NCI-H82 (cell line): ENCODE results near the gene SMPD4.
"Not testable (repeated sequence)": the region's sequence is repeated elsewhere in the genome, so short reads cannot be mapped to it uniquely, and the experiment has no call there.

Experiments used
- DNase-seq: peaks from one replicate; lab custom pipeline; 2025; lab: John Stamatoyannopoulos, UW

The SMPD4 gene

GRCh38 chr2:130187859-130188792 lies 6.7 kb upstream of the SMPD4 start:
- not testable (repeated sequence) for DNase-seq

DNA sequence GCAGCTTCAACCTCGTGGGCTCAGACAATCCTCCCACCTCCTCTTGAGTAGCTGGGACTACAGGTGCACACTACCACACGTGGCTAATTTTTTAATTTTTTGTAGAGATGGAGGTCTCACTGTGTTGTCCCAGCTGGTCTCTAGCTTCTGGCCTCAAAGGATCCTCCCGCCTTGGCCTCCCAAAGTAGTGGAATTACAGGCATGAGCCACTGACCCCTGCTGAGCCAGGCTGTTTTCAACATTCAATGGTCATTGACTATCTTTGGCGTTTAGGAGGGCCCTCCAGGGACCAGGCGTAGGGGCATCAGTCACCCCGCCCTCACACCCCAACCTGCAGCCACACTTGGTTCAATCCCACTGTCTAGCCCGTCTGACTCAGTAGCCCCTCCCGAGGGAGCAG lies 5.9 kb upstream of the SMPD4 start:
- DNase-seq = no peak

- DNase-seq = no peak
These were observed 5.0 kb upstream of the SMPD4 start for GRCh38 chr2:130186391-130186790.

DNA sequence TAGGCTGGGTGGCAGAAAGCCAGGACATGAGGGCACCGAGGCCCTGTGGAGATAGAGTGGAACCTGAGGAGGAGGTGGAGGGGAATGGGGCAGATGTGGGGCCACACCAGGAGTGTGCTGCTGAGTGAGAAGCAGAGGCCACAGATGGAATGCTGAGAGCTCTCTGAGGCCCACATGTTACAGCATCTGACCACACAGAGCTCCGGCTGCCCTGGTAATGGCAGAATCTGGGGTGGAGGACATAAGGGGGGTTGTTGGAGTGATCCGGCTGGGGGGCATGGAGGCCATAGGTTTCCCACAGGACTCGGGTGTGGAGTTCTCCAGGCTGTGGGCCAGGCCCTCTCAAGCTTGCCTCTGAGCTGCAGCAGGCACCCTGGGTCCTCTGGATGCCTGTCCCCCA lies 4.5 kb upstream of the SMPD4 start:
- DNase-seq = no peak

DNA sequence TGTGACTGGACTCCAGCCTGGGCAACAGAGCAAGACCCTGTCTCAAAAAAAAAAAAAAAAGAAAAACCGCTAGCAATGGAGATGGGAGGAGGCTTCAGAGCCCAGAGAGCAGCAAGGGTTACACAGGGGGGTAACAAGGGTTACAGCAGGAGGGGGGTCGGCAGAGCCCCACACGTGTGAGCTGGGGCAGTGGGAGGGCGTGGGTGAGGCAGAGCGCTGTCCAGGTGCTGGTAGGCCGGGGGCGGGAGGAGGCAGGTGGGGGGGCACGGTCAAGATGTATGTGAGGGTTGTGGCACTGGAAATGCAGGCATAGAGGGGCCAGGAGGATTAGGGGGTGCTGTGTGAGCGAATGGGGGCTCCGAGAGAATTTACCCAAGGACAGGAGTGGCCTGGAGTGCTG lies 4.0 kb upstream of the SMPD4 start:
- DNase-seq = no peak

- DNase-seq = peak; percentile 69
These were observed 2.3 kb upstream of the SMPD4 start for GRCh38 chr2:130183512-130184373.

DNA sequence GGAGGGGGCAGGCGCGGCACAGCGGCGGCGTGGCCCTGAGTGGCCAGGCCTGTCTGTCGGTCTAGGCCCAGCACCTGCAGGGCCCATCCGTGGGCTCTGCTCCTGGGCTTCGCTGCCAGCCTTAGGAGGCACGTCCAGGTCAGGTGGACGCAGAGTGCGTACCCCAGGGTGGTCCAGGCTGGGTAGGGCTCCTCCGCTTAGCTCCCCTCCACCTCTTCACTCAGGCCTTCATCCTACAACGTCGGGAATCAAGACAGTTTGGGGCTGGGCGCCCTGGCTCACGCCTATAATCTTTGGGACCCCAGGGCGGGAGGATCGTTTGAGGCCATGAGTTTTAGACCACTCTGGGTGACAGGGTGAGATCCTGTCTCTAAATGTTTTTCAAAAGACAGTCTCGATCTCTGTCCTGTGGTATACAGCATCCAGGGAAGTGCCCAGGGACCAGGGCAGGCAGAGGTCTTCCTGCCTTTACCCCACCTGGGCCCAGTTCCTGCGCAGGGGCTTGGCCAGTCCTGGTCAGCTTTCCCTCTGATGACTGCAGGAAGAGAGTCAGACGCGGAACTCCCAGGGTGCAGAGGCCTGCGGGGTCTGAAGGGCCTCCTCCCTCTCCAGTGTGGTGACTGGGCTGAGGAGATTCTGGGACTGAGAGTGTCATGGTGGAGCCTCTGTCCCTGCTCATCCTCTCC lies 1.6 kb upstream of the SMPD4 start:
- peak; percentile 37 for DNase-seq

- DNase-seq = peak; percentile 94
These were observed 679 bp upstream of the SMPD4 start, which contains the start of gene MZT2B for GRCh38 chr2:130181880-130182682. Gene MZT2B (plus strand): TSS chr2:130182262. CDS start chr2:130182283, 21 bp downstream.

- DNase-seq = peak; percentile 45
These were observed 738 bp downstream of the SMPD4 start for GRCh38 chr2:130180404-130181324.

- DNase-seq = not testable (repeated sequence)
These were observed 6.5 kb downstream of the SMPD4 start for GRCh38 chr2:130174866-130175265.

GRCh38 chr2:130169896-130170295 lies 11.5 kb downstream of the SMPD4 start:
- no peak for DNase-seq

DNA sequence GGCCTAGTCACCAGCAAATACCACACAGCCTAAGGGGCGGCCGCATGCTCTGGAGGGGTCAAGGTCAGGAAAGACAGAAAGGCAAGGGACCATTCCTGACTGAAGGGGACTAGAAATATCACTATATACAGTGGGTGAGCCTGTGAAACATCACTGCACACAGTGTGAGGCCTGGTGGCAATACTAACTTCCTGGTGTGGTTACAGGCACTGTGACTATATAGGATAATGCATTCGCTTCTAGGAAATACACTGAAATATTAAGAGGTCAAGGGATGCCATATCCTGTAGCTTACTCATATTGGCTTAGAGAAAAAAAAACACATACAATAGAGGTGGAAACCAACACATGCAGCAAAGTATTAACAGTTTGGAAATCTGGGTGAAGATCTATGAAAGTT lies 12.2 kb downstream of the SMPD4 start:
- not testable (repeated sequence) for DNase-seq

DNA sequence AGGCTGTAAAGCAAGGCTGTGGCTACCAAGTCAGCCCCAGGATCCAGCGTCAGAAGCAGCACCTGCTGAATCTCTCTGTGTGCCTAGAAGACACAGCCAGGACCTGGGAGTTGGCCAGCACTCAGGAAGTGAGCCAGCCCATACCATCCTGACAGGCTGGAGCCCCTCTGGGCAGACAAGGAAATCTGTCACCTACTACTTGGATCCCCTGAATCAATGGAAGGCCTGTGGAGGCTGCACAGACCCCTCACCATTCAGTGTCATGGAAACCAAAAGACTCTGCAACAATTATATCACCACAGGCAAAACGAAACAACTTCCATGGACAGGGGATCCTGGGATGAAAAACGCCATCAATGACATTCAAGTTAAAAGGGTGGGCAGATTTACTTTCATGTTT lies 14.8 kb downstream of the SMPD4 start:
- not testable (repeated sequence) for DNase-seq

DNA sequence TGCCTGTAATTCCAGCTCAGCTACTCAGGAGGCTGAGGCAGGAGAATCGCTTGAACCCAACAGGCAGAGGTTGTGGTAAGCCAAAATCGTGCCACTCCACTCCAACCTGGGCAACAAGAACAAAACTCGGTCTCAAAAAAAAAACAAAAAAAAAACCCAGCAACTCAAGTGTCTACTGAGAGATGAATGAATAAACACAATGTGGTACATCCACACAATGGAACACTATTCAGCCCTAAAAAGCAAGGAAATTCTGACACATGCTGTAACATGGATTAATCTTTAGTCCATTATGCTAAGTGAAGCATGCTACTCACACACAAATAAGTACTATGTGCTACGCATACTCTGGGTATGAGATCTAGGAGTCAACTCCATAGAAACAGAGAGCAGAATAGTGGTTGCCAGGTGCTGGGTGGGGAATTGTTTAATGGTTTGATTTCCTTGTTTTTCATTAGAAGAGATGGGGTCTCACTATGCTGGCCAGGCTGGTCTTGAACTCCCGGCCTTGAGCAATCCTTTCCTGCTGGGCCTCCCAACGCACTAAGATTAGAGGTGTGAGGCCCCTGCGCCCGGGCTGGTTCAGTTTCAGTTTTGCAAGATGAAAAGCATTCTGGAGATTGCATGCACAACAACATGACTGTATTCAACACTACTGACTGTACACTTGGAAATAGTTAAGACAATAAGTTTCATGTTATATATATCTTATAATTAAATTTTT lies 15.9 kb downstream of the SMPD4 start:
- no peak for DNase-seq

DNA sequence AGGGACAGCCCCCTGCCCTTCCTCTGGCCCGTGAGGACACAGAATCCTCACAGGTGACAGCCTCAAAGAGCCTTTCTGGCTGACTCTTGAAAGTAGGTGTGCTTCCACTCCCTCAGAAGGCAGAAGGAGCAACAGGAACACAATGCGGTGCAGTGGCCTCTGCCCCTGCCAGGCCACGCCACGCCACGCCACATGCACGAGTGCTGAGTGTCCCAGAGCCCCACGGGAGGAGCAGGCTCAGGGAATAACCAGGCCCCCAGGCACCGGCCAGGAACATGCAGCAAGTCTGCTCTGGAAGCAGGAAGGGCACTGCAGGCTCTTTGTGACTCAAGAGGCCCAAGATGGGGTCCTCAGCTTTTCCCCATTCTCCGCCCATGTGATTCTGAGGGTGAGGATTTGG lies 18.4 kb downstream of the SMPD4 start:
- no peak for DNase-seq

- not testable (repeated sequence) for DNase-seq
These were observed 18.9 kb downstream of the SMPD4 start for GRCh38 chr2:130162486-130162885.

DNA sequence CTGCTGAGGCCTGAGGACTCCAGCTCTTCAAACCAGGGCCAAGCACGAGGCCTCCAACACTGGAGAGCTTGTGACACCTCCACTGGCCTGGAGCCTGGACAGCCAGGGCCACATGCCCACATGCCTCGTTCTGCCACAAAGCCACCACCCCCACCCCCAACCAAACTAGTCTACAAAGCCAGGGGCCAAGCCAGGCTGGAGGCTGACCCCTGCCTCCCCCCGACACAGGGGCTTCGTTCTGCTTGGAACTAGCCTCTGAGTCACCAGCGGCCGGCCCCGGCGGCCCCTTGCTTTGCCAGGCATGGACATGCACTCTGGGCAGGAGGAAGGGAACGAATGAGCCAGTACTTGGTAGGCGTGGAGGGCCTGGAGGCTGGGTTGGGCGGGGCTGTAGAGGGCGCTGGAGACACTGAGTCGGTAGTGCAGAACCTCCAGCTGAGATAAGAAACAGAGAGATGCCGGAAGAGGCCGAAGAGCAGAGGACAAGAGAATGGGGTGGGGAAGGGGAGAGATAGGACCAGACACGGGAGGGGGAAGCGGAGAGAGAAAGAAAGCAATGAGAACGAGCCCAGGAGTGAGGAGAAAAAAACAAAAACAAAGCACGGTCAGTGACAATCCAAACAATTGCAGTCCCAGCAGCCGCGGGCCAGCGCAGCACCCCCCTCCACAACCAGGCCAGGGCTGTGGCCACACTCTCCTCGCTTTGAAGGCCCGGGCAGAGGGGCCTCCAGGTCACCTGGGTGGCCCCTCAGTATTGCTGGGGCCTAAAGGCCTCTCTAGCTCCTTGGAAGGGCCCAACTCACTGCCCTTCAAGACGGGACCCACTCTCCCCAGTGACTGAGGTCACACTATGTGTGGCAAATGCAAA lies 20.3 kb downstream of the SMPD4 start:
- DNase-seq = not testable (repeated sequence)

GRCh38 chr2:130160131-130160530 lies 21.3 kb downstream of the SMPD4 start:
- no peak for DNase-seq
